Stimulated activated CD4-positive, alpha-beta T cell treated with anti-CD3 and anti-CD28 coated beads, TNF-alpha, amount 100 ng/mL, for 4 hours (primary cell): ENCODE results near the gene FAM78A.

Experiments used
- DNase-seq, 3 experiments: peaks; one replicate each; pipeline ENCODE4 v3.0.0-alpha.2; 2020; ENCODE audit warnings: low read depth in 3 of 3

Gene FAM78A

DNA sequence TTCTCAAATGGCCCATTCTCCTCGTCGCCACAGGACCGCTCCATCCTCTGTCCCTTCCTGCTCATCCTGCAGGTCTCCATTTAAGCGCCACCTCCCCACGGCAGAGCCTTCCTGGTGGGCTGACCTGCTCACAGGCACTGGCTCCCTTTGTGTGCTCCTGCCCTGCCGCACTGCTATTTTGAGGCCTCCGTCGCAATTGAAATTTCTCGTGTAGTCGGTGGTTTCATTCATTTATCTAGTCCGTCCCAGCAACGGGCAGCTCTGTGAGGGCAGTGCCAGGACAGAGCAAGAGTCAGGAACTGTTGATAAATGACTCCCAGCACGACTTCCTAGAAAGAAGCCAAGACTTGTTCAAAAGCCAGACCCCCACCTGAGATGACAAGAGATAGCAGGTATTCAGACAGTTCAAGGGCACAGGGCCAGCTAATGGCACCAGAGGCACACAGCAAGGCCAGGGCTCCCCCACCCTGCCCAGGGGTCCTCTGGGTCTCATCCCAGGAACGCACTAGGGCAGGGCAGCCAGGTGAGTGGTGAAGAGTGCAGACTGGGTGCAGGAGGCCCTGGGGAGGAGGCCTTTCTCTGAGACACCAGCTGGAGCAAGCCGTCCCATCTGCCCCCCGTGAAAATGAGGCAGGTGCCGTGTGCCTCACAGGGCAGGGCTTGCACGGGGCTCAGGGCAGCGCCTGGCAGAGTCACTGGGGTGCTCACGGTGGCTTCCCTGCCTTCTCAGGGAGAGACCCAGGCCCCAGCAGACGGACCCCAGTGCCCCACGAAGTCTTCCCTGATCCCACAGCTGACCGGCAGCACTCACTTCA lies 36.9 kb downstream of the FAM78A start:
- no peak for DNase-seq

DNA sequence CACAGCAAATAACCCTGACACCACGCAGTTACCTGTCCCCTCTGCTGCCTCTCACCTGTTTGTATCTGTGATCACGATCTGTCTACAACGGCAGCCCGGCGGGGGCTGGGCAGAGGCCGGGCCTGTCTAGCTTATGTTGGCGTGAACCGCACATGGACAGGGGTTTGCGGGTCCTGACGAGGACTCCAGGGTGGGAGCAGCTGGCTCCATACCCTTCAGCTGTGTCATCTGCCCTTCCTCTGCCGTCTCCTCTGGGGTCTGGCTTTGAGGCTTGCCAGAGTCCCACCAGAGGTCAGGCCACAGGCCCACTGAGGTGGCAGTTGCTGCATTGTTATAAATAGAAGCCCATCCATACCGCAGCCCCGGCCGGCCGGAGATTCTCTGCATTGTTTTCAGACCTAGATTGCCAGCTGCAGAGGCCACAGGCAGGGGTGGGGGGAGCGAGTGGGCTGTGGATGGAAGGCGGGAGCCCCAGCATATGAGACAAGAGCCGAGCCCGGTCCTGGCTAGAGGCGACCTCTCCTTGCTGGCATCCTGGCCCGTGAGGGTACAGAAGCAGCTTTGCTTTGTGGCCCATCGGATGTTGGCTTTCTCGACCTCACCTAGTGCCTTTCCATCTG lies 37.8 kb downstream of the FAM78A start:
- no peak for DNase-seq

DNA sequence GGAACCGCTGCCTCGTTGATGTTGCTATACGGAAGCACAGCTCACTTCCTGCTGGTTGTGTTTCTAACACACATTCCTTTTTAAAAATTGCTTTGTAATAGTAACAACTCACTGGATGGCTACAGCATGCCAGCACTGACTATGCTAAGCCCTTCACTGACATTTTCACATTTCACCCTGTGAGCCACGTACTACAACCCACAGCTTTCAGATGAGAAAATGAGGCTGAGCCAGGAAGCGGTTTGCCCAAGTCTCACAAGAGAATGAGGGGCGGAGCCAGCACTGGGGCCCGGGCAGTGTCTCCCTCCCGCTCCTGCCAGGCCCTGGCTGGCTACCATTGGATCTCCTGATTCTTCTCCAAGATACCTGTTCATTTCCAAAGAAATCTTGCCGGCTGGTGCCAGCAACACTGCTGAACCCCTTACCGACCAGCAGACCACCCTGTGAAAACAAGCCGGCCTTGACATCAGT lies 38.3 kb downstream of the FAM78A start:
- DNase-seq, result peak; percentile 68 to 69 (median 68)

DNA sequence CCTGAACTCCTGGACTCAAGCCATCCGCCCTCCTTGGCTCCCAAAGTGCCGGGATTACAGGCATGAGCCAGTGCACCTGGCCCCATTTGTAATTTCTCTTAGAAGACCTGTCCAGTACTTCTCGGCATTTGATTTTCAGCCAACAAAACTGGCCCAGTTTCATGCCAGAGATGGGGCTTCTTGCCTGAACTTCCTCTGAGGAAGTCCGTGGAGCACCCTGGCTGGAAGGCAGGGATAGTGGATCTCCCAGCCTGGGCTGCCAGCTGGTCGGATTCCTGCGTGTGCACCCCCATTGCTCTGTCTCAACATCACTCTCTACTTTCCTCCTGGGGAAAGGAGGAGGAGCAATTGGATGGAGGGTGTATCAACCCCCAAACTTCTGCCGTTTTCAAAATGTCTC lies 39.0 kb downstream of the FAM78A start:
- no peak for DNase-seq

DNA sequence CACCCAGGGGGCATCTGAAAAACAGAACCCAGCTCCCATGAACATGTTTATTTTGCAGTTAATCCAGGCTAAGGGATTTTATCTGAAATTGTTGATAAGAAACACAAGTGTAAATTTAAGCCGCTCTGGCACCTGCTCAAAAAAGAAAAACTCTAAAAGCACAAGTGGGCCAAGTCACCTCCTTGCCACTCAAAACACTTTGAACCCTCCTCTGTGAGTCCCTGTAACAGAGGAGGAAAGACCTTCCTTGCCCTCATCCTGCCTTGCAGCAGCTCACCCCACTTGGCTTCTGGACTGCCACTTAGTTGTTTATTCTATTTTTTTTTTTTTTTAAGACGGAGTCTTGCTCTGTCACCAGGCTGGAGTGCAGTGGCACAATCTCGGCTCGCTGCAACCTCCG lies 39.5 kb downstream of the FAM78A start:
- no peak for DNase-seq

DNA sequence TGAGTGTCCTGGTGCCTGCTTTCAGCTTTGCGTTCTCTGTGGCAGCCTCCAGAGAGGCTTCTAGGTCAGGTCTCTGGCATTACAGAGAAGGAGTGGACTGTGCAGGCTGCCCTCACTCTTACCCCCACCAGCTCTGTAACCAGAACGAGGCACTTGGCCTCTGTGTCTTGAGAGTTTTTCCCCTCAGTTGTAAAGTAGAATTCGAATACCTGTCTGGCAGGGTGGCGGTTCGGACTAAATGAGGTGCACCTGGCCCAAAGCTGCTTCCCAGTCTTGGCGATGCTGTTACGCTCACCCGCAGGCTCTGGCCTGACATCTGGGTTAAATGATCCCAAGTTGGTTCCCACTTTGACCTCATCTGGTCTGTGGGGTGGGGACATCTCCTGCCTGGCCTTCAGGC lies 40.1 kb downstream of the FAM78A start:
- no peak for DNase-seq

DNA sequence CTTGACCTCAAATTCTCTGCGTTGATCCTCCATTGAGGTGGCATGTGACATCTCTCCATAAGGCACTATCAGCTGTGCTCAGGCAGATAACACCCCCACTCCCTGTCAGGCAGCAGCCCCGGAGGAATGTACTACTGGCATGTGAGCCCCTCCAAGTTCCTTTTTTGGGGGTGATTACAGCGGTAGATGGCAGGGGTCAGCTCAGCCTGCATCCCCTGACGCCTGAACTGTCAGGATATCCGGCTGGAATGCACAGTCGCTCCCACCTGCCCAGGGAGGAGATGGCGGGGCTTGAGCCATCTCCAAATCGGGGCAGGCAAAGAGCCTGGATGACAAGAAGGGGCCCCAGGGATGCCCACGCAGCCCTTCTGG lies 40.8 kb downstream of the FAM78A start:
- no peak for DNase-seq

DNA sequence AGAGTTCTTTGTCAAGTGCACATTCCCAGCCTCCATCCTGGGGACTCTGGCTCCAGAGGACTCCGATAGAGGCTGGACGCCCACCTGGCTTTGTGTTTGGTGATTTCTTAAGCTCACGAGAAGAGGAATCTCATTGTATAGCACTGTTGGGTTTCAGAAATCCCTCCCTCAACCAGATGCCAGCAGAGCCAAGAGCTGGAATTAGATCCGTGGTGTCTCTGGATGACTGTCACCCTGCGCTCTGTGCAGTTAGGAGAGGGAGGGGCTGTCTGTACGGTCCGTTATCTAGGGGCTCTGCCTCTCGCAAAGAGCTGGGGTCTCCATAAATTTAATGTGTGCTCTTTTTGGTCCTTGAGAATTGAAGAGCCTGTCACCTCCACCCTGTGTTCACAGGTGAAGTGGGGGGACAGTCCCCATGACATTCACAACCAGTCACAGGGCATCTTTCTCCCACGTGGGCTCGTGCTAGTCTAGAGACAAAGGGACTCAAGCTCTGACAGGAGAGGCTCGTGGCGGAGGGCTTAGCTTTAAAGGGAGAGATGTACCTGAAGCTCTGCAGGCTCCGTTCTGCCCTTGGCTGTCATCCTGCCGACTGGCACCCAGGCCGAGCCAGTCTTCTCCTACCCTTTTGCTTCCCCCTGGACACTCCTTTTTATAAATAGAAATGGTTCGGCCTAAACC lies 41.4 kb downstream of the FAM78A start:
- no peak for DNase-seq

DNA sequence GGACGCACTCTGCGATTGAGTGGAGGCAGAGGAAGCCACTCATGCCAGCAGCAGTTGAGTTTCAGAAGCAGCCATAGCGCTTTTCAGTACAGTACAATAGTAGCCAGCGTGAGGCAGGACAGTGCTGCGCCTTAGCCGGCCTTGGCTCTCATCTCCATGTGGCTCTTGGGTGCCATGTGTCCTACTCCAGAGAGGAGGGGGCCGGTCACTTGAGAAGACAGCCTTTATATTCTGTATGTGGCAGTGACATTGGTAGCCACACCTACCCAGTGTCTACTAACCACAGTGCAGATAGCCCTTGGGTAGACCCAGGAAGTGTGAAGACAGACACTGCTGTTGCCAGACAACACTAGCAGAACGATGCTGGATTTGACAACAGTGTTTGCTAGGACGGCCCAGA lies 42.3 kb downstream of the FAM78A start:
- no peak for DNase-seq

DNA sequence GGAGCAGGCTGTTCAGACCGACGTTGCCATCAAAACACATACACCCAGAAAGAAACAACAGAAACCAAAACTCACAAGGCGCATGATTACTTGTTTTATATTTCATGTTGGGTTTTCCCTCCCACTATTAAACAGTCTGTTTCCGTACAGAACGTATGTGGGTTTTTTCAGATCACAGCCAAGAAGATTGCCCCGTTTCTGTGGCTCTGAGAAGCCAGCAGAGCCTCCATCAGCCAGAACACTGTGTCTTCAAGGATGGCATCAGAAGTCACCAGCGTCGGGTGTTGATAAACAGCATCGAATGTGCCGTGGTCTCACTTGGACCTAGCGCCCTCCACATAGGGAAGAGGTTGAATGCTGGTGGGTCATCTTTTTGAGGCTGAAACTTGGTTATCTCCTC lies 42.8 kb downstream of the FAM78A start:
- no peak for DNase-seq

DNA sequence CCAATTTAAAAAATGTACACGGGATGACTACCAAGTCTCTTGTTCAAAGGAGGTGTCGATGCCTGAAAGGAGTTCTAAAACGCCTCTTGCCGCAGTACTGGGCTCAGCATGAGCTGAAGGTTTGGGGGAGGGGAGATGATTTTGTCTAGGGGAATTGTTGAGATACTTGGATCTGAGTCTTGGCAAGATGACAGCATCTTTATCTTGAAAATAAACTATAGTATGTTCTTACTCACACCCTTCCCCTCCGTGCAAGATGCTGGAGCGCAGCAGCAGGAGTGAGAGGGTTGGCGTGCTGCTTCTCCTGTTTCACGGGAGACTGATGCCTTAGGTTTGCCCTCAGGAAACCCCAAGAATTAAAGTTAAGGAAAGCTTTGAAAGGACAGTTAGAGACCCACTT lies 47.3 kb downstream of the FAM78A start:
- DNase-seq, result no peak

DNA sequence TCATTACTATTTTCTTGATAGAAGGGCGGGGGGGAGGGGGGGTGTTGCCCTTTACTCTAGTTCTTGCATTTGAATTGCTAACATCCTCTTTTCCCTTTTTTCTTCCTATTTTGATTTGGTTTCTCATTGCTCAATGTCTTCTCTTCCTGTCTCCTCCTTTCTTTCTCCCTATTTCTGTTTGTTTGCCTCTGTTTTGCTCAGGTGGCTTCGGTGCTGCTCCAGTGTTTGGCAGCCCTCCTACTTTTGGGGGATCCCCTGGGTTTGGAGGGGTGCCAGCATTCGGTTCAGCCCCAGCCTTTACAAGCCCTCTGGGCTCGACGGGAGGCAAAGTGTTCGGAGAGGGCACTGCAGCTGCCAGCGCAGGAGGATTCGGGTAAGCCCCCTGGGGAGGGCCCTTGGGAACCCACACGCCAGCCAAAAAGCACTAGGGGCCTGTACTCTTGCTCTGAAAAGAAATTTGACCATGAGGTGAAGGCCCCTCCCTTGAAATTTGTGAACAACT lies 48.3 kb downstream of the FAM78A start:
- no peak for DNase-seq

DNA sequence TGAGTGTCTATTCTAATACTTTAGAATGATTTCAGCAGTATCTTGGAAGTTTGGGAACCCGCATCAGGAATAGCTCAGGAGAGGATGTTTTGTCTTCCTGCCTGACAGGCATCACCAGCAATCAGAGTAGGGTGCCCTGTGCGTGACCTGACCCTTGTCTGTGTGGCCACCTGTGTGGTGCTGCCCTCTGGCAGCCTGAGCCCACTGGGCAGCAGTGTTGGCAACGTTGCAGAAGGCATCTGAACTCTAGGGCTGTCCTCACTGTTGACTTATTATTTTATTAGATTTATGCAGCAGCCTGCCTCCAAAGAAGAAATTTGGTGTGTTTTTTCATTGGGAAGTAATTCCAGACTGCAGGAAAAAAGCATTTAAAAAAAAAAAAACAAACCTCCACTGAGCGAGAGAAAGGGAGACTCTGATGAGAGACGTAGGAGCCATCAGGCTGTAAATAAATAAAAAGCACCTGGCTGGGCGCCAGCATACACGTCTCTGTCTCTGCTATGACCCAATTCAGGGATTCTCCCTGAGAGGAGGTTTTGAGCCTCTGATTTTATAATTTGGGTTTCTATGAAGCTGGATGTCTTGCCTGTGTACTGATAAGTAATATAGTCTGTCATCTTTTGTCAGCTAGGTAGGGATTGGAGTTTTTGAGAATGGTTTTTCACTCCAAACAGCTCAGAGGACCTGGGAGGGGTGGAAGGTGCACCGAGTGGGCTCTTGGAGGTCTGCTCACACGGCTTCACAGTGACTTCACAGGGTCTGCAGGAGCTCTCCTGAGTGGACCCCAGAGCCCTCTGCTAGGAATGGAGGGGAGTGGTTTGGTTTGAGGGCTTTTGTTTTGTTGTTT lies 49.0 kb downstream of the FAM78A start:
- DNase-seq, result no peak

DNA sequence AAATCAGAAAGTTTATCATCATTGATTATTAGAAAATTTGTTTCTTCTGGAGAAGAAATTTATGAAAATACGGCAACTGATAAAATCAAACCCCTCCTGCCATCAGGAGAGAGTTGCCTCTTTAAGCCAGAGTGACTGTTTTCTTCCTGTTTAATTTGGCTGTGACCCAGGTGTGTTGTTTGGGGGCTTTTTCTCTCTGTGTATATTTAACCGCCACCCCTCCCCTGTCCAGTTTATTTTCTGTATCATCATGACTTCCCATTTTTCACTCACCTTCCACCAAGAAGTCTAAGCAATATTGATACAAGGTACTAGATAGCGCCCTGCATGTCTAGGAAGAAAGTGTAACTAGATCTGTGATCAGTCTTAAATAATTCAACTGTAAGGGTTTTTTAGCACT lies 50.1 kb downstream of the FAM78A start:
- DNase-seq, result no peak

DNA sequence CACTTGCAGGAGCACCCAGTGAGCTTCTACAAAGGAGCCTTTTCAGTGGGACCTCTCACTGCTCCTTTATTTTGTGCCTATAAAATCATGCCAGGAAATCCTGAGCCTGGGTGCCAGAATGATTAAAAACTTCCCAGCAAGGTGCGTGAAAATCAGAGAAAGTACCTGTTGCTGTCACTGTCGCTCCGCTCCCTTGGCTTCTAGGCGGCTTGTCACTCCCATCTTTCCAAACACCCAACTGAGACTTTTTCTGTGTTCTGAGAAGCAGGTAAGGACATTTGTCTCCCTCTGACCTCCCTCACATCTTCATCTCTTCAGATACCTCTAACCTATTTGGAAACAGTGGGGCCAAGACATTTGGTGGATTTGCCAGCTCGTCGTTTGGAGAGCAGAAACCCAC lies 53.9 kb downstream of the FAM78A start:
- DNase-seq, result no peak

DNA sequence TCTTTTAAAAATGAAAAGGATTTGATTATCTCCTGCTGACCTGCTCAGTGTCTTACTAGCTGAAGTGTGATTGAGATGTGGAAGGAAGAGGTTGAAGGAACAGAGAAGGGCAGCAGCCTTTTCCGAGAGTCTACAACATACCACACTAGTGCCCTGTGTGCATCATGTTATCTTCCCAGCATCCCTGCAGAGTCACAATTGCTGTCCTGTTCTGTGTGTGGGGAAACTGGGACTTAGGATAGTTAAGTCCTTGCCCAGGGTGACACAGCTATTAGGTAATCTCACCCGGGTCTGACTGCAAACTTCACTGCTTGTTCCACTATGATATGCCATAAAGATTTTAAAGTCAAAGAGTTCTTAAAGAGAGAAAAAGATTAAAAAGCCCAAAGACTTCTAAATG lies 55.8 kb downstream of the FAM78A start:
- no peak for DNase-seq

DNA sequence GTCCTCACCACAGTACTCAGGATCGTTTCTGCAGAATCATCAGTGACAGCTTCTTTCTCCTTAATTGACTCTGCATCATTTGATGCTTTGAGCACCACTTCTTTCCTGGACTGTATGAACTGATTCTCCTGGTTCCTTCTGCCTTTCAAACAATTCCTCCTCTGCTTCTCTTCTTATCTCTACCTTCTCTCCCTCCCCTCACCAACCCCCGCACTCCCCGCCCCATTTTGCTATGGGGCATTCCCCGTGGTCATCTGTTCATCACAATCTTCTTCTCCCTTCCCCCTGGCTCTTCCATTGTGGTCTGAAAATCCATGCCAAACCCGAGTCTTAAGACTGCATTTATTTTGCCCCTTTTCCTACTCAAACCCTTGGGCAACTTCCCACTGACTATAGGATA lies 57.9 kb downstream of the FAM78A start:
- no peak for DNase-seq

DNA sequence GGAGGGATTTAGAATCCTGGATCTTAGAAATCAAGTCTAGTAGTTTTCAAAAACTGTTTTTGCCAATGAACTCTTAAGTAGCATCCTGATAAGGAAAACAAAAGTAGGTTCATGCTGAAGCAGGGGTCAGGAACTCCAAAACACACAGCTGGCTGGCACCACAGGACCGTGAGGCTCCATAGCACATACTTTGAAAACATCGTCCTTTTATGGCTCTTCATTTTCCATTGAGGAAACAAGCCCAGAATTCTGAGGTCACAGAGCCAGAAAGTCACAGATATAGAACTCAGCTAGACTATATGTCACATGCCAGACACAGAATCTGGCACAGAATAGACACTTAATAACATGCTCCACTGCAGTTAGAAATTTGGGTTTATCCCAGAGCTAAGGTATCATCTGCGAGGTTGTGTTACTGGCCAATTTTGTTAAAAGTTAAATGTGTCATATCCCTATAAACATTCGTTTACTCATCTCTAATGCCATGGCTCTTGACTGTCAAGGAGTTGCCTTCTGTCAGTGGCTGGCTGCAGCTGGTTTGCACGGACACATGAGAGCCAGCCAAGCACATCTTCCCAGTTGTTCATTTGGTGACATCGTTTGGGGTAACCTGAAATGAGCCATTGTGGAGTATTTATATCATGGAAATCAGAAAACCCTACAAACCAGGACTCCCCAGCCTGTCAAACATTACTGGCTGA lies 58.8 kb downstream of the FAM78A start:
- DNase-seq, result no peak

DNA sequence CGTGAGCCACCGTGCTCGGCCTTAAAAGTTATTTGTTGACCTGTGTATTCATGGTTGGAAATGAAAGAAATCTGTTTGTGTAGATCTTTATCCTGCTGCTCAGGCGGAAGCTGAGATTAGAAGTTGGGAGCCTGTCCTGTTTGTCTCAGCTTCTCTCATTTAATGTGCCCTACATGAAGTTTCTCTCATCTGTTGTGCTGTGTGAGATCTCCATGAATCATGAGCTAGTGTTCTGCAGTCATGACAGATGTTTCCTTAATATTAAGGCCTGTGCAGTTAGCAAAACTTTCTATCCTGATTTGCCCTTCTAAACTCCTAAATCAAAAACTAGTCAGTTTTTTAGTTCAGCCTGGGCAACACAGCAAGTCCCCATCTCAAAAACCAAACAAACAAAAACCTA lies 59.5 kb downstream of the FAM78A start:
- no peak for DNase-seq

DNA sequence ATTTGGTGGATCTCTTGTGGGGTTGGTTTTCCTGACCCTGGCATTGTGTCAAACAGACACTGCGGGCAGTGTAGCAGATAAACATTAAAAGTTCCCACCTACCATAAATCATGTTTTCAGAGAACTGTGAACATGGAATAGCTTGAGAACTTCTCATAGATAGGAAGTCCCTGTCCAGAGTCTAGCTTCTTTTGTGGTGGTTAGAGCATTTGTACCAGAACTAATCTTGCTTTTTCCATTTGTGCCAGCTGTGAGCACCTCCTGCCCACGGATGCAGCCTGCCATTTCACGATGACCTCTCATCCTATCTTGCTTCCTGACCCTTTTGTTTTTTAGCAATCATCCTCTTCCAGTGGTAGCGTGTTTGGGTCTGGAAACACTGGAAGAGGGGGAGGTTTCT lies 61.4 kb downstream of the FAM78A start:
- no peak for DNase-seq

DNA sequence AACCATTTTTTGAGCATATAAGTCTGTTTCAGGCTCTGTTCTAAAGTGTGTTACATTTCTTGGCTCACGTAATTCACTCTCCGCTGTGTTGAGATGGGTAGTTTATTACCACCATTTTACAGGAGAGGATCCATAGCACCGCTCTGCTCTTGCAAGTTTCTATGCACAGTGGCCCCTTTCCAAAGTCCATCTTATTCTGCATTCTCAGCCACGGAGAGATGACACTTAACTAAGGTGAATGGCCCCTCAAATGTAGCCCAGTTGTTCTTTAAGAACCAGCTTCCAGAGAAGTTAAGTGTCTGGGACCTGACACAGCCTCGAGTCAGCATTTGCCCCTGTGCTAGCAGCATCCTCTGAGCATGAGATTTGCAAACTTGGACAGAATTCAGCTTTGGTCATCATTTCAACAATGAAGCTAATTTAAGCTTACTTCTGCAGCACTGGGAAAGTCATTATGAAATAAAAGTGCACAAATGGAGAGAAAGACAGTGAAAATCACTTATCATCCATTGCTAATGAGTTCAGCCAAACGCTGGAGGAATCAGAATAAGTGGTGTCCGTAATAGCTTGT lies 61.9 kb downstream of the FAM78A start:
- DNase-seq, result no peak
